T-helper 9 cell (primary cell): ENCODE results near the gene HOMER1.

Experiments used
- DNase-seq: peaks from one replicate; pipeline ENCODE4 v3.0.0-alpha.2; 2020

Gene HOMER1

GRCh38 chr5:79487251-79487650, 26.7 kb downstream of the HOMER1 start:
- DNase-seq = no peak

DNA sequence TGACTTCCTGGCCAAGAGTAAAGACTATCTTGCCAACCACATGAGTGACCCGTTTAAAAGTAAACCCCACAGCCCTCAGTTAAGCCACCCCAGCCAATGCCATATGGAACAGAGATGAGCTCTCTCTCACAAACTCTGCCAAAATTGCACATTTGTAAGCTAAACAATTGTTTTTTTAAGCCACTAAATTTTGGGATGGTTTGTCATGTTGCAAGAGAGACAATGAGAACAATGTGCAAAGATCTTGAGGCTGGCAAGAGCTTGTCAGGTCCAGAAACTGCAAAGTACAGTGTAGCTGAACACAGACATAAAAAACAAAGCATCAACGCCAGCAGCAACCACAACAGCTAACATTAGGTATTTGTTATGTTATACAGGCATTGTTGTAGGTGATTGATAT, 27.8 kb downstream of the HOMER1 start:
- DNase-seq = no peak

DNA sequence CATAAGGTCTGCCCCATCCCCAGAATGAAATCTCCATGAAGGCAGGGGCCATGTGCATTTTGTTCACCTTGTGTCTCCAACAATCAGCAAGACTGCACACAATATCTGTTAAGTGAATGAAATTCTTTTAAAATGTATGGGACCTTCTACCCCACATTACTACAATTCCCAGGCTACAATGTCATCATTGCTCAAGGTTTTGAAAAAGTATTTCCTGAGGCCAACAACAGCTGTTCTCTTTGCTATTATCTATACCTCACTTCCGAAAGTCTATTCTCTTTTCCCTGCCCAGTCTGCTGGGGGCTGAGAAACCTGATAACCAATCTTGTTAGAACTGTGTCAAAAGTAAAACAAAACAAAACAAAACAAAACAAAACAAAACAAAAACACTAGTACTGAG, 29.2 kb downstream of the HOMER1 start:
- no peak for DNase-seq

DNA sequence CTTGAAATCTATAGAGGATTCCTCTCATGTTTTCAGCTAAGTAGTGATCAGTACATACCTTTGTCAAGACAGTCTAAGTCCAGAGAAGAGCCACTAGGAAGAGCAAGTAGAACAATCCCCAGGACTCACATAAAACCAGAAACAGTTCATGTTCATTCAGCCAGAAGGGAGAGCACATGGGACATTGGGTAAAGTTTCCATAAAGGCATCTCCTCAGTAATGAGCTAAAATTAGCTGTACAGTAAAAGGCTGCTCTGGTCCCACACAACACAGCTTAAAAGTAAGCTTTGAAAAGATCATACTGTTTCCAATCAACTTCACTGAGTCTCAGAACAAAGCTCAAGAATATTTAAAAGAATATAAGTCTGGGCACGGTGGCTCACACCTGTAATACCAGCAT, 32.4 kb downstream of the HOMER1 start:
- no peak for DNase-seq

- DNase-seq = no peak
Measured at GRCh38 chr5:79480991-79481390, 32.9 kb downstream of the HOMER1 start.

DNA sequence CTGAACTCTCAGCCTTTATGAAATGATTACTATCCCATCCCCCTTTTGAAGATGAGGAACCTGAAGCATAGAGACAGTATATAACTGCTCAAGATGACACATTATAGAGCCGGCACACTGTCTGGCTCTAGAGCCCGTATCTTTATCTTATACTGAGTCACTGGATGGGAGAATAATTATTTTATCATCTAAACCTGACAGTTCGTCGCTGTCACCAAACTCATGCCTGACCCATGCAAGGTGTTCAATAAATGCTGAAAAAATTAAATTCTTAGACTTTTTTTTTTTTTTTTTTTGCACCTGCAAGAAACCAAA, 38.8 kb downstream of the HOMER1 start:
- DNase-seq = no peak

- DNase-seq = no peak
Measured at GRCh38 chr5:79474367-79475151, 39.4 kb downstream of the HOMER1 start.

DNA sequence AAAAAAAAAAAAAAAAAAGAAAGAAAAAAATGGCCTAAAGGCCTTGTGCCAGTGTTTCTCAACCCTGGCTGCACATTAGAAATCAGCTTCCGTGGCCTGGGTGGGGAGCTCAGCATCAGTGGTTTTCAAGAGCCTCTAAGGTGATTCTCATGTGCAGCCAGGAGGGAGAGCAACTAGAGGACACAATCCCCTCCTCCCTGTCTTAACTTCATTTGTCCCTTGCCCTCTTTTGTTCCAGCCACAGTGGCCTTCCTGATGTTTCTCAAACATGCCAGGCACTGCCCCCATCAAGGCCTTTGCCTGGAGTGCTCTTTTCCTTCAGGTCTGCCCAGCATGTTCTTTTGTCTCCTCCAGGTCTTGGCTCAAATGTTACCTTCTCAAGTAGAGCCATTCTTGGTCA, 42.4 kb downstream of the HOMER1 start:
- no peak for DNase-seq

DNA sequence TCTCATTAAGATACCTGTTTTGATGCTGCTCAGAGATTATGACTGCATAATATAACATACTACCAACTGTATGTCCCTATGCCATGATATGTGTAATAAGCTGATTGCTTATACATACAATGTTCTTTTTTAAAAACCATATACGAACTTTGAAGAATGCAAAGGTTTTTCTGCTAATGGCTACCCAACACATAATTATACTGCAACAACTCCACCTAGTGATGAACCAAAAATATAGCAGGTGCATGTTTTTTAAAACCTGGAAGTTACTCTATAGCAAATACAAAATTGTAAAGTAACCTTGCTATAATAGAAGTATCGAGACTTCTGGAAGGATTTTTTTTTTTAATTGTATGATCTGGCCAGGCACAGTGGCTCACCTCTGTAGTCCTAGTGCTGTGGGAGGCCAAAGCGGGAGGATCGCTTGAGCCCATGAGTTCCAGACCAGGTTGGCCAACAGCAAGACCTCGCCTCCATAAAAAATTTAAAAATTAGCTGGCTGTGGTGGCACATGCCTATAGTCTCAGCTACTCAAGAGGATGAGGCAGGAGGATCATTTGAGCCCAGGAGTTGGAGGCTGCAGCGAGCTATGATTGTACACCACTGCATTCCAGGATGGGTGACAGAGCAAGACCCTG, 49.1 kb downstream of the HOMER1 start:
- DNase-seq = no peak

DNA sequence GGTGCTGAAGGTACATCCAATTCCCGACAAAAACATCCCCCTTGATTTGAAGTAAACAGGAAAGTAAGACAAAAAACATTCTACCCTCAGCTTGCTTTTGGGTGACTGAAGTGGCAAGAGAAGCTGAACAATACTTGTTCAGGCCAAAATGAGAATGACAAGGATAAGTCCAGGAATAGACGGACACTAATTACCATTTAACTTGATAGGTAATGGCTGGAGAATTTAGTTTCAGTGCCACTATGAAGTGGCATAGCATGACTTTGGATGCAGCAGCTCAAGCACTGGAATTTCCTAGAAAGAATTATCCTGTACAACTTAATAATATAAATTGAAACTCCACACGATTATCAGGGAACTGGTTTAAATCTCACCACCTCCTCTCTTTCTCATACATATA, 49.7 kb downstream of the HOMER1 start:
- DNase-seq = no peak

DNA sequence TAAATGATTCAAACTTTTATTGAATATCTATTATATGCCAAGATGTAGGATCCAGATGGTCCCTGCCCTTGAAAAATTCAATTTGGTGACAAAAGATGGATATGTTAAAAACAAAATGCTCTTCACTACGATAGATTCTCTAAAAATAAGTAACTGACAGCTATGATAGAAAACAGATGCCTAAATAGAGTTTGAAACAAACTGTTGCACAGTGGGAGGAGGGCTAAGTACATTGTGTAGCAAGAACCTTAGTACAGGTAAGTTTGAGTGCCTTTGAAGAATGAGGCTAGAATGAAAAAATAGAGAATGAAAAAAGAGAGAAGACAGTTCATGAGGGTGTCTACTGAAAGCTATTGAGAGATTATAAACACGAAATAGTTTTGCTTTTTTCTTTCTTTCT, 54.3 kb downstream of the HOMER1 start:
- no peak for DNase-seq

GRCh38 chr5:79456890-79457583, 56.9 kb downstream of the HOMER1 start:
- DNase-seq = no peak

- no peak for DNase-seq
Measured at GRCh38 chr5:79456400-79456799, 57.5 kb downstream of the HOMER1 start.

DNA sequence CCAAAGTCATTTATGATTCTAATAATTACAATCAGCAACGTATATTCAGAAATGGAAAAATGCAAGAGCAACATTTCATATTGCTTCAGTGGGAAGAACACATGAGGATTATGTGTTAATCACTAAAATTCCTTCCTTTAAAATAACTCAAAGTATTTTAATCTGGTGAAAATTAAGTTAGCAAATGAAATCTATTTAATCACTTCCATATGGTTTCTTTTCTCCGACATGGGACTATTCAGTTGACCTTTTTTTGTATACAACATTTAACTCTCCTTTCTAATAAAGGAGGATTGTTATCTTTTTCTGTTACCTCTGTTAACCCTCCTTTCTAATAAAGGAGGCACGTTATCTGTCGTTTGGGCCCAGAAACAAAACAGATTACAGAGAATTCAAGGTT, 59.9 kb downstream of the HOMER1 start:
- no peak for DNase-seq

DNA sequence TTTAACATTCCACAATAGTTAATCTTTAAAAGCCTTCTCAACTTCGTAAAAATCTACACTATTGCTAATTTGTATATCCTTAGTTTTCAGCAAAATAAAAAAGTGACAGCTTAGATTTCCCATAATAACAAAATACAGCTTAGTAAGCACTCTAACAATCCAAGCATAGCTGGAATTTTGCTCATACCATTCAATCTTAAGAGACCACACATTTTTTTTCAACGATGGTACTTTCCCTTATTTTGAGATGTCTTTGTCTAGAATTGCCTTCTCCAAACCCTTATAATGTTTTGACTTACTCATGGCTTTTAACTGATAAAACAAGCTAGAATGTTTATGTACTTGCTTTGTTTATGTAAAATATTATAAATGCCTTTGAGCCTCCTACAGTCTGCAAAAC, 65.6 kb downstream of the HOMER1 start:
- no peak for DNase-seq

DNA sequence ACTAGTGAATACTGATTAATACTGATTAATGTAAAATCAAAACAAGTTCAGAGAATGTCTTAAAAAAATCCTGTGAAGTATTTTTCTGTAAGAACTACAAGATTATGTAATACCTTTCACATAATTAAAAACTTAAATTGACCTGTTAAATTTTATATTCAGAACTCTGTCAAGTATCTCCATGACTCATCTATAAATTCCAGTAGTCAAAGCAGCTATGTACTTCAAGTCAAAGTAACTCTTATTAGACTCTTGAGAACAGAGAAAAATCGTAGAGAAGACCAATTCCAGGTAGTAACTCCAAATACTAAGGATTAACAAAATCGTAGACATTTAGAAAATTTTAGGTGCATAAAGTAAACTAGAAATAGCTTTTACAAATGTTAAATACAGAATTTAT, 77.1 kb downstream of the HOMER1 start:
- no peak for DNase-seq

DNA sequence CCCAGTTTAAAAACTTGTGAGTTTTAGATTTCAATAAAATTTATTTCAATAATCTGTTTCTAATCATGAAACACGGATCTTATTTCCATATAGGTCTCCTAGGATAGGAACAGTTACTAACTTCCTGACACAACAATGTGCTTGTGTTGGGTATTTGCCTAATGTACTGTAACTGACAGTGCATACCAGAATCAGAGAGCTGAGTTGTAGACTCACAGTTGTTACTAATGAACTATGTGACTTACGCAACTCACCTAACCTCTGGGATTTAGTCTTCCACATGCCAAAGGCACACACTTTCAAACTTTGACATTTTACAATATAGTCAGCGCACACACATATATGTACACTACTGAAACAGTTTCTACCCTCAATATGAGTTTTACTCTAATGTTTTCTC, 77.7 kb downstream of the HOMER1 start:
- no peak for DNase-seq

- DNase-seq = no peak
Measured at GRCh38 chr5:79430196-79430595, 83.7 kb downstream of the HOMER1 start.

DNA sequence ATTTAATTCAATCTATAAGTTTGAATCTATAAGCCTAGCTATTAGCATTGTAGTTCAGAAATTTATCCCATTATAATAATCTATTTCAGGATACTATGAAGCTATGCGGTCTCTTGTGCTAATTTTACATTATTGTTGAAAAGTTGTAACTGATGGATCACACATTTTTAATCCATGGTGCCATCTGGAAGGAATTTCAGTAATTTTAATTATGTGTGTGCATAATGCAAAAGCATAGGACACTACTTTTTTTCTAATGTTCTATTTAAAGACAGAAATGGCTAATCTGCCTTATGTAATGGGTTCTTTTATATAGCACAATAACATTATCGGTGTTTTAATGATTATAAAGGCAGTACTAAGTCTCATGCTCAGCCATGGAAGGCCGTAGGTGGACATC, 90.6 kb downstream of the HOMER1 start:
- DNase-seq = no peak

- DNase-seq = no peak
Measured at GRCh38 chr5:79420248-79420647, 93.7 kb downstream of the HOMER1 start.

DNA sequence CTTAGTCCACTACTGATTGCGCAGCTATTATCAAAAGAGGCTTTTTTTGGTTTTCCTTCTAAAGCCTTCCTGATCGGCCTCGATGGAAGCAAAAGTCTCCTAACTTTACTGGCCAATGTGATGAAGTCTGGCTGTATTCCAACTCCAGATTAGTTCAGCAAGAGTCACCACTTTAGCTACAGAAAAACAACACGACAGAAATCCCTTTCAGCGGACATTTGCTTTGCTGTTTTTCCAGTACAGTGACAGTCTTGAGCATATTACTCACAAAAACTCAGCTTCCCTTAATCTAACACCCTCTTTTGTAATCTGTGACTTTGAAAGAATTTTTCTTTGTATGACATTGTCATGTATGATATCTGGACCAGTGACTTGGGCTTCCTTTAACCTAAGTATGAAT, 95.7 kb downstream of the HOMER1 start:
- no peak for DNase-seq

- DNase-seq = no peak
Measured at GRCh38 chr5:79417495-79417894, 96.4 kb downstream of the HOMER1 start.

- no peak for DNase-seq
Measured at GRCh38 chr5:79416499-79416898, 97.4 kb downstream of the HOMER1 start.

- DNase-seq = no peak
Measured at GRCh38 chr5:79413112-79413511, 100.8 kb downstream of the HOMER1 start.
